Left kidney (tissue), 2 donors: ENCODE measurements around the gene BMI1. TPM values are rescaled to one million over a fixed set of nuclear protein-coding genes. Genes with fewer than 3 reads are reported as not detected.
"Not testable (repeated sequence)": the region's sequence is repeated elsewhere in the genome, so short reads cannot be mapped to it uniquely, and the experiment has no call there.

Source experiments
- DNase-seq: peaks from one replicate; pipeline ENCODE4 v3.0.0-alpha.2; 2013
- polyA plus RNA-seq: library from polyadenylated mRNA; unstranded; fragments of 120-200 nt; gene quantifications from one replicate; pipeline ENCODE4 v1.2.1, GENCODE V29; 2013; ENCODE audit not compliant: insufficient read length

Gene BMI1
- polyA plus RNA-seq, 1 donor = 125 TPM

- DNase-seq = no peak
Measured at GRCh38 chr10:22335173-22335933, 14.5 kb downstream of the BMI1 start.

- DNase-seq = no peak
Measured at GRCh38 chr10:22338185-22338900, 17.4 kb downstream of the BMI1 start.

GRCh38 chr10:22338931-22339330 lies 18.0 kb downstream of the BMI1 start:
- no peak for DNase-seq

GRCh38 chr10:22339761-22340328 lies 18.9 kb downstream of the BMI1 start:
- peak; percentile 3 for DNase-seq

GRCh38 chr10:22340329-22341189 lies 19.7 kb downstream of the BMI1 start:
- peak; percentile 83 for DNase-seq

- peak; percentile 35 for DNase-seq
Measured at GRCh38 chr10:22341190-22341925, 20.5 kb downstream of the BMI1 start.

- DNase-seq = peak; percentile 26
Measured at GRCh38 chr10:22341926-22342196, 21.0 kb downstream of the BMI1 start.

- DNase-seq = peak; percentile 25
Measured at GRCh38 chr10:22342421-22342820, 21.5 kb downstream of the BMI1 start.

- DNase-seq = peak; percentile 19
Measured at GRCh38 chr10:22343731-22344130, 22.8 kb downstream of the BMI1 start.

GRCh38 chr10:22344249-22344648 lies 23.4 kb downstream of the BMI1 start:
- DNase-seq = peak; percentile 21

- DNase-seq = peak; percentile 17
Measured at GRCh38 chr10:22344781-22345300, 23.9 kb downstream of the BMI1 start.

- DNase-seq = peak; percentile 54
Measured at GRCh38 chr10:22345301-22346095, 24.6 kb downstream of the BMI1 start, which contains the start of gene SPAG6. Gene SPAG6 (plus strand): TSS chr10:22345496. CDS start chr10:22345612, 116 bp downstream.

GRCh38 chr10:22346096-22346661 lies 25.3 kb downstream of the BMI1 start:
- DNase-seq = no peak

- no peak for DNase-seq
Measured at GRCh38 chr10:22349755-22350154, 28.9 kb downstream of the BMI1 start.

- no peak for DNase-seq
Measured at GRCh38 chr10:22351131-22351703, 30.3 kb downstream of the BMI1 start.

- DNase-seq = no peak
Measured at GRCh38 chr10:22356324-22356873, 35.5 kb downstream of the BMI1 start.

- not testable (repeated sequence) for DNase-seq
Measured at GRCh38 chr10:22357770-22358169, 36.9 kb downstream of the BMI1 start.

- DNase-seq = no peak
Measured at GRCh38 chr10:22363305-22363704, 42.4 kb downstream of the BMI1 start.

GRCh38 chr10:22364407-22365140 lies 43.7 kb downstream of the BMI1 start:
- DNase-seq = no peak
